Peyer's patch (tissue), 4 donors: ENCODE data around the gene BAIAP2.
"Not testable (repeated sequence)": the region's sequence is repeated elsewhere in the genome, so short reads cannot be mapped to it uniquely, and the experiment has no call there.

ENCODE experiments used
- CTCF ChIP-seq, 6 experiments: fragments of 450-650 bp in 4 of 6; fragments of 200-600 bp in 2 of 6; sonication (generic) in 1 of 6; IDR thresholded peaks; one replicate each; pipeline ENCODE4 v1.5.1; 2017 to 2019; ENCODE audit warnings: antibody characterized with exemption in 6 of 6, mild to moderate bottlenecking in 3 of 6, moderate library complexity in 1 of 6
- POLR2A ChIP-seq, 2 donors: fragments of 450-650 bp; IDR thresholded peaks; one replicate each; pipeline ENCODE4 v1.5.1; 2017; ENCODE audit warnings: antibody characterized with exemption in 2 of 2, mild to moderate bottlenecking in 2 of 2, moderate library complexity in 2 of 2

- TF ChIP-seq CTCF, POLR2A (IDR thresholded peaks at IDR 0.05): not testable (repeated sequence)
Measured at GRCh38 chr17:81146208-81146607, 111.3 kb downstream of the BAIAP2 start.
